DMS114 treated with DMSO at 0.1 percent for 48 hours (cell line): ENCODE results near the gene BMPR1A.
"Not testable (repeated sequence)": the region's sequence is repeated elsewhere in the genome, so short reads cannot be mapped to it uniquely, and the experiment has no call there.

Source experiments
- DNase-seq: peaks from one replicate; lab custom pipeline; 2025; ENCODE audit not compliant: unreplicated experiment; lab: John Stamatoyannopoulos, UW

Gene BMPR1A

GRCh38 chr10:86837663-86838062 is 81.2 kb downstream of the BMPR1A start:
- no peak for DNase-seq

GRCh38 chr10:86840498-86840897 is 84.1 kb downstream of the BMPR1A start:
- DNase-seq: no peak

GRCh38 chr10:86846088-86846487 is 89.7 kb downstream of the BMPR1A start:
- DNase-seq: no peak

GRCh38 chr10:86848747-86849146 is 92.3 kb downstream of the BMPR1A start:
- DNase-seq: no peak

GRCh38 chr10:86849181-86849894 is 92.9 kb downstream of the BMPR1A start:
- no peak for DNase-seq

GRCh38 chr10:86850481-86850880 is 94.1 kb downstream of the BMPR1A start:
- DNase-seq: no peak

- DNase-seq: no peak
Measured at GRCh38 chr10:86851328-86852207, 95.1 kb downstream of the BMPR1A start.

- not testable (repeated sequence) for DNase-seq
Measured at GRCh38 chr10:86853582-86853981, 97.2 kb downstream of the BMPR1A start.

- no peak for DNase-seq
Measured at GRCh38 chr10:86855513-86855912, 99.1 kb downstream of the BMPR1A start.

GRCh38 chr10:86856156-86856555 is 99.7 kb downstream of the BMPR1A start:
- no peak for DNase-seq

GRCh38 chr10:86857128-86857721 is 100.8 kb downstream of the BMPR1A start:
- no peak for DNase-seq

- no peak for DNase-seq
Measured at GRCh38 chr10:86858011-86858410, 101.6 kb downstream of the BMPR1A start.

- DNase-seq: no peak
Measured at GRCh38 chr10:86861351-86861750, 104.9 kb downstream of the BMPR1A start.

- DNase-seq: no peak
Measured at GRCh38 chr10:86862373-86862772, 106.0 kb downstream of the BMPR1A start.

GRCh38 chr10:86862786-86863483 is 106.5 kb downstream of the BMPR1A start:
- no peak for DNase-seq

- DNase-seq: no peak
Measured at GRCh38 chr10:86863484-86863842, 107.0 kb downstream of the BMPR1A start.

GRCh38 chr10:86865011-86865811 is 108.8 kb downstream of the BMPR1A start:
- DNase-seq: not testable (repeated sequence)

- DNase-seq: no peak
Measured at GRCh38 chr10:86867149-86867548, 110.7 kb downstream of the BMPR1A start.

GRCh38 chr10:86868353-86868752 is 111.9 kb downstream of the BMPR1A start:
- DNase-seq: no peak

- DNase-seq: no peak
Measured at GRCh38 chr10:86870679-86871078, 114.3 kb downstream of the BMPR1A start.
